NCI-H2029 (cell line): Measurements from ENCODE around the gene OAF.
A peak's percentile ranks its signal among the peaks of the same experiment; 100 is the strongest.
"Not testable (repeated sequence)": the region's sequence is repeated elsewhere in the genome, so short reads cannot be mapped to it uniquely, and the experiment has no call there.

ENCODE experiments used
- DNase-seq: peaks from one replicate; lab custom pipeline; 2025; lab: John Stamatoyannopoulos, UW

OAF gene

GRCh38 chr11:120210626-120211521, at the start of gene OAF:
Gene OAF, plus strand, starts transcription at chr11:120211032. Its CDS starts 248 bp downstream, at chr11:120211280.
- no peak for DNase-seq

- DNase-seq: no peak
These were observed 43.2 kb upstream of the OAF start for GRCh38 chr11:120167659-120168058.

- DNase-seq: no peak
These were observed 42.5 kb upstream of the OAF start for GRCh38 chr11:120168108-120168959.

DNA sequence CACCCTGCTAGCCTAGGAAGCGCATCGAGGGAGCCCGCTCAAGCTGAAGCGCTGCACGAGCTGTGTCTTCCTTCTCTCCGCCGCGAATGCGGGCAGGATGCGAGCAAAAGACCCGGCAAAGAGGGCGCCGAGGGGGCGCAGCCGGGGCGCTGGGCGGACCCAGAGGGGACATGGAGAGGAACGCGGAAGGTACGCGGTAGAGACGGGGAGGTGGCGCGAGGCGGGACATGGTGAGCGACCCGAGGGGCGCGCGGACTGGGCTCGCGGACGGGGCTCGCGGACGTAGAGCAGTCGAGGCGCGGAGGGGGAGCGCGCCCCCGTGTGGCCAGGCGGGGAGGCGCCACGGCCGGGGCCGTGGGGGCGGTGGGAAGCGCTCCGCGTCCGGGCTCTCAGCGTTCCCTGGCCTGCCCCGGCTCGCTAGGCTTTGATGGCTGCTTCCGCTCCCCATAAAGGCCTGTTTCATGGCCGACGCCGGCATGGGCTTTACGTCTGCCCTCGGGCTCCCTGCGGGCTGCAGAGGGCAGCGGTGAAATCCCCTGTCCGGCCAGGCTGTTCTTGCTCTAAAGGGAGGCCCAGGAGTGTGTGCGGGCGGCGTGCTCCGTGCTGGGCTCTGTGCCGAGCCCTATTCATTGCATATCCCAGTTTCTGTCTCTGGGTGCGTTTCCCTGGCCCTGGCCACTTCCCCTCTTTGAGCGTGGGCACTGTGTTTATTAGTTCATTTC, 41.7 kb upstream of the OAF start:
- DNase-seq: no peak

- no peak for DNase-seq
These were observed 40.7 kb upstream of the OAF start for GRCh38 chr11:120169981-120170698.

DNA sequence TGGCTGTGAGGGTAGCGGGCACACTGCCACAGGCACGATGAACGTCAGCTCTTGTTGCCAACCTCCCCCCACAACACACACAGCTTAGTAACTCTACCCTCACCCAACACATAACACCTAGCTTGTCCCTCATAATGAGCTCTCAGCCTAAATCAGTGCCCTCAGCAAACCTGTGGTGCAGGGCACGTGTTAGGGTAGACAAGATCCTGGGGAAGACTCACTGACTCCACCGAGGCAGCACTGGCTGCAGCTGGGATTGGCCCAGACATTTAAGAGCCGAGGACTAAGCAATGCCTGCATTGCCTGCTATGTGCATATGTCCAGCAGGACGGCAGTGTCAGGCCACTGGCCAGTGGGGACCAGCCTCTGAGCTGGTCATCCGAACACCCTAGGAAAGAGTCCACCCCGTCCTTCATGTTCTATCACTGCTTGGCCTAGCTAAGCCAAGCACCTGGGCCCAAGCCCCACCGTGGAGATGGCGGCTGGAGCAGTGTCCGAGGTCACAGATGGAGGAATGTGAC, 40.0 kb upstream of the OAF start:
- no peak for DNase-seq

DNA sequence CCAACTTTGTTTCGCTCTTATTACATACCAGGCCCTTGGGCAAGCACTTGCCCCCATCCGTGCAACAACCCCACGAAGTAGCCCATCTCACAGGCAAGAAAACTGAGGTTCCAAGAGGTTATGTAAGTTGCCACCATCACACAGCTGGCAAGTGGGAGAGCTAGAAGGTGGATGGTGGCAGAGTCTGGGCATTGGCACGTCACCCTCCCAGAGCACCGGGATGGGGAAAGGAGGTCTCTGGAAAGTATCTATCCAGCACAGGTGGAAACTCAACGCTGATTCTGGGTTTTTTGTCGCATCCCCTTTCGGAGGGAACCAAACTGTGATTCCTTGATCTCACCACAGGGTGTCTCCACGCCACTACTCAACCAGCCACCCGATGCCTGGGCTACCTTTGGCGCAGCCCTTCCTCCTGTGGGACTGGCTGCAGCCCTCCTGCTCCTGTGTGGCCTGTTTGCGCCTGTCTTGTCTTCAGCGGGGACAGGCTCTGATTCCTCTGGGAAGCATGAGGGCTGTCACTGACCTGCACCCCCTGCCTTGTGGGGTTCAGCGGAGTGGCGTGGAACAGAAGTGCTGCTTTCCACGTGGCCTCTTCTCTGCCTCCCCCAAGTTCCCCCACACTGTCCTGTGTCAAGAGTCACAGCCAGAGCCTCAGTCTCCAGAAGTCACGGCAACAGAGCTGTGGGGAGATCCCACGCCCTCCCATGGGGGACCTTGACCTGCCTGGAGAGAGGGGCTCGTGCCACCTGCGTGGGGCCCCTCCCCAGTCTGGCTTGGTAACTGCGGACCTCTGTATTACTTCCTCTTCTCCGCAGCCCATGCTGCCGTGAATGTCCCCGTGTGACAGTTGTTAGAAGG, 38.5 kb upstream of the OAF start:
- peak; percentile 64 for DNase-seq

DNA sequence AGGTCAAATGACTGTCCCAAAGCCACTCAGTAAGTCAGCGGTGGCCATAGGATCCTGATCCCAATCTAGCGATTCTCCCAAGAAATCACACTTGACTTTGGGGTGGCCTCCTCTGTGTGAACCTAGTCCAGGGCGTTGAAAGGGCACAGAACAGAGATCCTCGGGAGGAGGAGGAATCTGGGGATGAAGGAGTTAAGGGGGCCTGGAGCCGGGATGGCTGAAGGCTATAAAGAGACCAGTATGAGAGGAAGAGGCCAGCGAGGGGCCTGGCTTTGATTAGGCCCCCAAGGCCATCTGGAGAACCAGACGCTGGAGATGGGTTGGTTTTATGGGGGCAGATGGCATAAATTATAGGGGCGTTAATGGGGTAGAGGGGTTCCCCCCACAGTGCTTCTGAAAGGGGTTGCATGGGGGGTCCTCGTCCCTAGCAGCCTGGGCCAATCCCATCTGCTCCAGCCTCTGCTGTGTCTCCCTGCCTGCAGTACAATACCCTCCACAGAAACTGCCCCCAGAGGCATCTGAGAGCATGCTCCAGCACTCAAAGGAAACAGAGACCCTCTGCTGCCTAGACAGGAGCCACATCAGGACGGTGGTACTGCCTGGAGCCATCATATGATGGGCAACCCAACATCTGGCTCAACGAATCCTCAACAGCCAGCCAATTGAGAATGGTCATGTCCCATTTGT, 37.7 kb upstream of the OAF start:
- DNase-seq: no peak

DNA sequence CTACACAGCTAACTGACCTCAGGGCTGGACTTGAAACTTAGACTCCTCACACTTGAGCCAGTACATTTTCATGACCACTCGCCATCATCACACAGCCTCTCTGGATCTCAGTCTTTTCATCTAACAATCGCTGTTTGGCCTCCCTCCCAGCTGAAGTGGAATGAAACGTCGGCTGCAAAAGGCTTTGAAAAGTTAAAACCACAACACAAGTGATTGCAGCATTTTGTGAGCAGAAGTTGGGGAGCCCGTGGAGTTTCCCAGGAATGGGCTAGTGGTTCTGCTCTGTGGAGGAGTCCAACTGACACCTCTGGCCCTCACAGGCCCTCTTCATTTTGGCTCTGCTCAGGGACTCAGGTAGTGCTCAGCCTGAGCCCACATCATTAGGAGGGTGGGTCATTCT, 37.0 kb upstream of the OAF start:
- no peak for DNase-seq

DNA sequence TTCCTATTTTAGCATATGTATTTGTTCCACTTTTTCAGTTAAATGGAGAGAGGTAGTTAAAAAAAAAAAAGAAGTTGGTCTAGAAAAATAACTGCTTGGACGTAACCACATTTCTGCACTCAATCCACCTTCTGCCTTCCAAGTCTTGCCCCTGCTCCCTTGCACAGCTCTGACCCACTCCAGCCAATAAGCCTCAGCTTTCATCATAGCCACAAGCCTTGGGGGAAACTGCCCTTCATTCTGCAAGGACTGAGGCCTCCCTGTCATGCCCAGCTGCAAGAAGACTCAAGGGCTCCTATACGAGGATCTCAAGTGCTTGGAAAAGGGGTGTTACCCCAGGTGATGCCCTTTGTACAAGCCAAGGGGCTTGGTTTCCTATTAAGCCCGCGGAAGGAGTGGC, 36.0 kb upstream of the OAF start:
- no peak for DNase-seq

- no peak for DNase-seq
These were observed 32.2 kb upstream of the OAF start for GRCh38 chr11:120178561-120179056.

- no peak for DNase-seq
These were observed 31.7 kb upstream of the OAF start for GRCh38 chr11:120179057-120179672.

GRCh38 chr11:120180063-120180462, 30.8 kb upstream of the OAF start:
- DNase-seq: not testable (repeated sequence)

DNA sequence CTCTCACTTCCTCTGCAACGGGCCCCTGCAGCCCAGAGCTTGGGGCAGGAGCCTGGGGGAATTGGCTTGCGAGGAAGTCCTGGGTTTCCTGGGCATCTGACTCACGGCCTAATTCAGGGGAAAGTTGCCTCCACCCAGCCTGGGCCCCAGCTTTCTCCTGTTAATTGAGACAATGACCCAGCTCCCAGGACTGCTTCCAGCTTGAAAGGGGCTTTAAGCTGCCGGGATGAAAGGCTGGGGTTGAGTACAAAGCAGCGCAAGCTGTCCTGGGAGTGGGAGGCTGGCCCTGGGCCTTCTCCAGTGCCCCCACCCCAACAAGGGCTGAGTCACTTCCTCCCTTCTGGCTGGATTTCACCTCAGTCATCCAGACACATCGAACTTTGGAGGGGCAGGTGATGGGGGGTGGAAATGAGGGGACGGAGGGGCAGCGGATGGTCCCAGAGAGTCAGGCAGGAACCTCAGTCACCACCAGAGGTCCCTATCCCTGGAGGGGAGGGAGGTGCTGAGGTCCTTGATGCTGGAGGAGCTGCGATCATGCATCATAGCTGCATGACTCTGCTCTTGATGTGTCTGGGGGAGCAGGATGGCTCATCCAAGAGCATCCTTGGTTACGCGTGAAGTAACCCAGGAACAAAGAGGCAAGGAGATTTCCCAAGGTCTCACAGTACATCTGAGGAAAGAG, 30.1 kb upstream of the OAF start:
- no peak for DNase-seq

- DNase-seq: no peak
These were observed 29.4 kb upstream of the OAF start for GRCh38 chr11:120181376-120181975.

DNA sequence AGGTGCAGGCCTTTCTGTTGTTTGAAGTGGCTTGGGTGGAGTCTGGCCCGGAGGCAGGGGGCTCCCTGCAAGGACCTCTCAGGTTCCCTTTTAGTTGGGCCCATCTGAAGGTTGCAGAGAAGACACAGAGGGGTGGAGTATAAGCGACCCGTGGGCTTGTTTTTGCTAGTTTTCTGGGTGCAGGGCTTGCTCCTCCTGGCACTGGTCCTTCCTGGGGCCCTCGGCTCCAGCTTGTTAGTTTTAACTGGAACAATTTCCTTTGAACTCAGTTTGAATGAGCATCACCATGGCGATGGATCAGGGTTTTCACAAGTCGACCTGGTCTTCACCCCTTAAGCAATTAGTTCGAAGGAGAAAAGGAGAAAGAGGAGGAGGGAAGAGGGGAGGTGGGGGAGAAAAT, 28.5 kb upstream of the OAF start:
- no peak for DNase-seq

DNA sequence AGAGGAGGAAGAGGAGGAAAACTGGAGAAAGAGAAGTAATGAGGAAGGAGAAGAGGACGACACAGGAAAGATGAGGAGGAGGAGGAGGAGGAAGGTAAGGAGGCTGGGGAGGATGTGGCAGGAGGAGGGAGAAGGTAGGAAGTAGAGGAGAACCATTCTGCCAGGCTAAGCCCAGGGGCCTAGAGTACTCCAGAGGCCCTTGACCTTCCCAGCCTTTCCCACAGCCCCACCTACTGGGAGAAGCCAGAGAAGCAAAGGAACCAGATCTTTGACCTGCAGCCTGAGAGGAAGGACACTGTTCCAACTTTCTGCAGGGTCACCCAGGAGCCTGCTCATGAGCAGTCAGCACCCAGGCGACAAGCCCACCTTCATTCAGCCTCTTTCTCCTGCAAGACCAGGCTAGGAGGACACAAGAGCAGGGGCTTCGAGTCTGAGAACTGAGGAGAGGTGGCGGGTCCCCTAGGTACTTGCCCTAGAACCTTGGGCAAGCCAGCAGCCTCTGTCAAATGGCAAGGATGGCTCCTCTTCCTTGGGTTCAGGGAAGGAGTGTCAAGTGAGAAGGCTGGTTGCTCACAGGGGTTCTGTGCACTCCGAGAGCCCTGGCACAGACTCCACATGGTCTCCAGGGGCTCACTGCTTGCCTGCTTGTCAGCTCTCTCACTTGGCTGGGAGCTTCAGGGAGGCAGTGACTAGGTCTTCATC, 27.9 kb upstream of the OAF start:
- DNase-seq: no peak
